HepG2 (cell line): ENCODE data around the gene MAP3K14.

Source experiments
- JUN ChIP-seq: sonication (generic); formaldehyde crosslinking; IDR thresholded peaks from 2 replicates; pipeline ENCODE4 v1.4.0; 2020; ENCODE audit warnings: mild to moderate bottlenecking, missing genetic modification reagents
- ZNF263 ChIP-seq: sonication (generic); formaldehyde crosslinking; IDR thresholded peaks from 2 replicates; pipeline ENCODE4 v1.4.0; 2020; ENCODE audit warnings: missing genetic modification reagents
- TF ChIP-seq, protein P1 (sequence below): sonication (generic); formaldehyde crosslinking; IDR thresholded peaks from 2 replicates; pipeline ENCODE4 v1.5.0; 2020; ENCODE audit warnings: mild to moderate bottlenecking, missing genetic modification reagents, moderate library complexity

DNA sequence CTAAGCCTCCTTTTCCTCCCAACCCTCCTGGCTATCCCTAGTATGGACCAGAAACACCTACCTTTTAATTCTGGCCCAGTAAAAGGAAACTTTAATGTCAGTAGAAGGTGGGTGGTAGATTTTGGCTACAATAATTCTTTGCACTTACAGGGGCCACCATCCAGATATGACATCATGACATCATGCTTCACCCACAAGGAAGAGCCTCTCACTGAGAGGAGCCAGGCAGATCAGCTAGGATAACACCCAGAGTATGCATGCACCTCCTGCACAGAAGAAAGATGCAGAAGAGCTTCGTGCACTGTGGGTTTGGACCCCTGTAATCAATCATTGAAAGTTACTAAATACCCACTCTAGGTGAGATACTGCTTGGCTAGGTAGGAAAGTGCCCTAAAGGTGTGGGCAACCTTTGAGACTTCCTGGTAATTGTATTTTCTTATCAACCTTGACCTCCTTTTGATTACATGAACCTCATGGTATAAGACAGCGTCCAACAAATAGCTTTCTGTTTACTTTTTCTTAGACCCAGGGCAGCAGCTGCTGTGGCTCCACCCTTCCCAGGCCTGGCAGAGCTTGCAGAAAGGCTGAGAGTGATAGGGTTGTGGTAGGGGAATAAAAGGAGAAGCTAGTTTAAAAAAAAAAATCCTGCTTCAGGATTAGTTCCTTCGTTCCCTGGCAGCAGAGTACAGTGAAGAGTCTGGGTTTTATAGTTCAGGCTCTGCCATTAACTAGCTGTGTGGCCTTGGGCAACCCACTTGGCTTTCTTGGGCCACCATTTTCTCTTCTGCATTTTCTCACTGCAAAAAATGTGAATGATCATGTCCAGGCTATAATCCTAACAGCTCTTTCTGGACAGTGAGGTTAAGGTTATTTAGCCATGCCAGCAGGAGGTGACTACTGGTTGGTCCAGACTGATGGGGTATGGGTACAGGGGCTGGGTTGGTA lies 6.2 kb downstream of the MAP3K14 start:
- TF ChIP-seq, protein P1, sequence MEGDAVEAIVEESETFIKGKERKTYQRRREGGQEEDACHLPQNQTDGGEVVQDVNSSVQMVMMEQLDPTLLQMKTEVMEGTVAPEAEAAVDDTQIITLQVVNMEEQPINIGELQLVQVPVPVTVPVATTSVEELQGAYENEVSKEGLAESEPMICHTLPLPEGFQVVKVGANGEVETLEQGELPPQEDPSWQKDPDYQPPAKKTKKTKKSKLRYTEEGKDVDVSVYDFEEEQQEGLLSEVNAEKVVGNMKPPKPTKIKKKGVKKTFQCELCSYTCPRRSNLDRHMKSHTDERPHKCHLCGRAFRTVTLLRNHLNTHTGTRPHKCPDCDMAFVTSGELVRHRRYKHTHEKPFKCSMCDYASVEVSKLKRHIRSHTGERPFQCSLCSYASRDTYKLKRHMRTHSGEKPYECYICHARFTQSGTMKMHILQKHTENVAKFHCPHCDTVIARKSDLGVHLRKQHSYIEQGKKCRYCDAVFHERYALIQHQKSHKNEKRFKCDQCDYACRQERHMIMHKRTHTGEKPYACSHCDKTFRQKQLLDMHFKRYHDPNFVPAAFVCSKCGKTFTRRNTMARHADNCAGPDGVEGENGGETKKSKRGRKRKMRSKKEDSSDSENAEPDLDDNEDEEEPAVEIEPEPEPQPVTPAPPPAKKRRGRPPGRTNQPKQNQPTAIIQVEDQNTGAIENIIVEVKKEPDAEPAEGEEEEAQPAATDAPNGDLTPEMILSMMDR (CRISPR knock-in tag), result no peak
- no peak for TF ChIP-seq JUN (CRISPR knock-in tag)
- TF ChIP-seq ZNF263 (CRISPR knock-in tag), result no peak
